T-cell (primary cell): ENCODE measurements around the gene TMEM225B. TPM values are rescaled to one million over a fixed set of nuclear protein-coding genes. Genes with fewer than 3 reads are reported as not detected.

Source experiments
- ATAC-seq, 4 experiments: fragments of 200-7000 bp in 3 of 4; fragments of 150-1000 bp in 1 of 4; cut with Tn5 transposase; replicated peaks in 1 of 4; 1 replicate in 3 of 4; 2 replicates in 1 of 4; pipeline ENCODE4 v1.10.0; 2021; ENCODE audit warnings: moderate library complexity in 3 of 4, mild to moderate bottlenecking in 2 of 4, moderate number of reproducible peaks in 1 of 4
- CTCF ChIA-PET, 2 donors: fragments of 300-600 bp; sonication (Branson Sonifier 250); formaldehyde crosslinking; loops; one replicate each; lab custom pipeline; 2022; ENCODE audit warnings: antibody characterized with exemption in 2 of 2; lab: Charles Lee
- POLR2A ChIA-PET, 2 donors: fragments of 300-600 bp; sonication (Branson Sonifier 250); formaldehyde crosslinking; loops; one replicate each; lab custom pipeline; 2022; ENCODE audit warnings: antibody characterized with exemption in 2 of 2; lab: Charles Lee
- DNase-seq, 35 experiments: peaks; one replicate each; pipeline versions ENCODE4 v3.0.0 to v3.0.0-alpha.2; 2013 to 2023
- H3K27ac ChIP-seq: one replicate; pipeline ENCODE4 v1.5.1; 2013; ENCODE audit warnings: low read length
- H3K27me3 ChIP-seq, 2 experiments: replicated peaks in 1 of 2; 1 replicate in 1 of 2; 2 replicates in 1 of 2; pipeline versions ENCODE4 v1.6.1 to v1.7.0; 2013; ENCODE audit warnings: low read length in 1 of 2, mixed read lengths in 1 of 2; ENCODE audit not compliant: control insufficient read depth in 2 of 2, insufficient read depth in 2 of 2; ENCODE audit errors: extremely low read depth in 1 of 2
- H3K36me3 ChIP-seq, 2 donors: 1 replicate in 1 of 2; 2 replicates in 1 of 2; pipeline versions ENCODE4 v1.6.1 to v1.7.0; 2013; ENCODE audit warnings: low read length in 1 of 2; ENCODE audit not compliant: control insufficient read depth in 2 of 2, insufficient read depth in 1 of 2; ENCODE audit errors: extremely low read depth in 1 of 2
- H3K4me1 ChIP-seq, 2 experiments: 1 replicate in 1 of 2; 2 replicates in 1 of 2; pipeline versions ENCODE4 v1.6.1 to v1.7.0; 2013; ENCODE audit warnings: low read length in 2 of 2, mixed read lengths in 1 of 2; ENCODE audit not compliant: insufficient read depth in 2 of 2, control insufficient read depth in 1 of 2; ENCODE audit errors: extremely low read depth in 1 of 2
- H3K4me3 ChIP-seq, 2 donors: 1 replicate in 1 of 2; 2 replicates in 1 of 2; pipeline versions ENCODE4 v1.5.1 to v1.7.0; 2013; ENCODE audit warnings: mild to moderate bottlenecking in 2 of 2, low read length in 1 of 2, moderate library complexity in 1 of 2; ENCODE audit not compliant: control insufficient read depth in 1 of 2; ENCODE audit errors: extremely low read depth in 1 of 2
- H3K9me3 ChIP-seq: 2 replicates; pipeline ENCODE4 v1.7.0; 2013
- H3K27ac Mint-ChIP-seq, 2 donors: one replicate each; pipeline ENCODE4 v1.8.0; 2020 to 2021; ENCODE audit warnings: mild to moderate bottlenecking in 2 of 2, mixed read lengths in 2 of 2
- H3K27me3 Mint-ChIP-seq, 2 donors: one replicate each; pipeline ENCODE4 v1.8.0; 2021 to 2022; ENCODE audit warnings: mixed read lengths in 2 of 2
- H3K36me3 Mint-ChIP-seq: one replicate; pipeline ENCODE4 v1.8.0; 2021; ENCODE audit warnings: mixed read lengths
- H3K4me1 Mint-ChIP-seq, 3 donors: one replicate each; pipeline ENCODE4 v1.8.0; 2020 to 2022; ENCODE audit warnings: mixed read lengths in 3 of 3, mild to moderate bottlenecking in 1 of 3
- H3K4me3 Mint-ChIP-seq, 3 donors: one replicate each; pipeline ENCODE4 v1.8.0; 2020 to 2022; ENCODE audit warnings: mild to moderate bottlenecking in 3 of 3, mixed read lengths in 3 of 3, moderate library complexity in 3 of 3
- H3K9me3 Mint-ChIP-seq, 3 donors: one replicate each; pipeline ENCODE4 v1.8.0; 2020 to 2022; ENCODE audit warnings: mixed read lengths in 3 of 3
- WGBS: methylation state at CpG from one replicate; pipeline ENCODE4 v1.1.5; 2013; ENCODE audit warnings: missing lambda C conversion rate; ENCODE audit not compliant: insufficient coverage; 5-methylcytosine and 5-hydroxymethylcytosine counted together
- total RNA-seq, 35 experiments: library from RNA in 6 of 35; stranded (reverse) in 6 of 35; fragments of 120-200 nt in 1 of 35; gene quantifications; one replicate each; pipeline versions ENCODE4 v1.2.1 to v1.2.4 and lab custom pipeline; 2013 to 2026

The TMEM225B gene
- total RNA-seq, 5 donors from 2014 or later (not counting 1 experiment from before 2014, with no cell fraction given), result 0.85 to 2.6 (median 1.1) TPM

- Histone ChIP-seq H3K36me3 (peaks cover 2 to 13% of the 10 kb centered on the region in 2 donors), H3K4me3 (no peak overlapping the region), H3K27me3 (no peaks in the 10 kb centered on the region), H3K27ac (no peak overlapping the region), H3K4me1 (no peaks in the 10 kb centered on the region), H3K9me3 (no peaks in the 10 kb centered on the region)
- Mint-ChIP-seq H3K4me1 (peaks cover 0 to 2% (median 0%) of the 10 kb centered on the region in 3 donors), H3K27ac (no peak overlapping the region), H3K9me3 (no peaks in the 10 kb centered on the region), H3K36me3 (peaks cover 58% of the 10 kb centered on the region), H3K27me3 (no peaks in the 10 kb centered on the region), H3K4me3 (no peak overlapping the region)
- POLR2A ChIA-PET, result no interaction called here
- WGBS, result 100% methylated on average over 1 of the region's 1 CpG
- DNase-seq (no peak), ATAC-seq (no peak)
- CTCF ChIA-PET, result interaction anchor here in 1 of 2 donors (0.5 to 0.6 kb wide), 2 partner anchors 1140 to 1651 kb away, joined by 3 to 7 read pairs; no protein-coding TSS in a partner anchor
These were observed 44.0 kb downstream of the TMEM225B start for GRCh38 chr7:99642027-99642426.

GRCh38 chr7:99643464-99643863, 45.4 kb downstream of the TMEM225B start:
- Histone ChIP-seq H3K27ac (no peak overlapping the region), H3K4me3 (no peak overlapping the region), H3K9me3 (no peaks in the 10 kb centered on the region), H3K4me1 (no peaks in the 10 kb centered on the region), H3K36me3 (peaks cover 2 to 9% of the 10 kb centered on the region in 2 donors), H3K27me3 (no peaks in the 10 kb centered on the region)
- Mint-ChIP-seq H3K9me3 (no peaks in the 10 kb centered on the region), H3K27ac (no peak overlapping the region), H3K4me3 (no peak overlapping the region), H3K36me3 (peaks cover 65% of the 10 kb centered on the region), H3K4me1 (no peaks in the 10 kb centered on the region), H3K27me3 (no peaks in the 10 kb centered on the region)
- ChIA-PET POLR2A (no interaction called here), CTCF (no interaction called here)
- no peak for ATAC-seq
- no CpG with 5 or more reads among the region's 2 CpGs for WGBS
- DNase-seq, result no peak

GRCh38 chr7:99644431-99644830, 46.4 kb downstream of the TMEM225B start:
- H3K27me3 ChIP-seq, result no peaks in the 10 kb centered on the region
- no peaks in the 10 kb centered on the region for H3K4me1 ChIP-seq
- WGBS, result no CpG with 5 or more reads among the region's 3 CpGs
- H3K36me3 ChIP-seq, result peaks cover 0 to 5% of the 10 kb centered on the region in 2 donors
- H3K4me3 ChIP-seq, result no peak overlapping the region
- Mint-ChIP-seq H3K27me3 (no peaks in the 10 kb centered on the region), H3K4me3 (no peak overlapping the region), H3K36me3 (peaks cover 63% of the 10 kb centered on the region), H3K27ac (no peak overlapping the region), H3K4me1 (no peaks in the 10 kb centered on the region), H3K9me3 (no peaks in the 10 kb centered on the region)
- ATAC-seq, result no peak
- POLR2A ChIA-PET, result no interaction called here
- DNase-seq, result no peak
- CTCF ChIA-PET, result no interaction called here
- H3K27ac ChIP-seq, result no peak overlapping the region
- no peaks in the 10 kb centered on the region for H3K9me3 ChIP-seq

- ChIA-PET POLR2A (no interaction called here), CTCF (interaction anchor here in 1 of 2 donors (0.6 kb wide), 1 partner anchor 987 kb away, joined by 3 read pairs; no protein-coding TSS in a partner anchor)
- H3K9me3 ChIP-seq, result no peaks in the 10 kb centered on the region
- Mint-ChIP-seq H3K9me3 (no peaks in the 10 kb centered on the region), H3K4me3 (no peak overlapping the region), H3K27ac (no peak overlapping the region), H3K27me3 (no peaks in the 10 kb centered on the region), H3K4me1 (no peaks in the 10 kb centered on the region), H3K36me3 (peaks cover 63% of the 10 kb centered on the region)
- H3K27ac ChIP-seq, result no peak overlapping the region
- ATAC-seq (no peak), DNase-seq (no peak)
- no peaks in the 10 kb centered on the region for H3K4me1 ChIP-seq
- no peaks in the 10 kb centered on the region for H3K27me3 ChIP-seq
- peaks cover 0 to 5% of the 10 kb centered on the region in 2 donors for H3K36me3 ChIP-seq
- WGBS, result no CpG with 5 or more reads among the region's 1 CpG
- no peak overlapping the region for H3K4me3 ChIP-seq
These were observed 47.5 kb downstream of the TMEM225B start for GRCh38 chr7:99645590-99645989.

- no peaks in the 10 kb centered on the region for H3K36me3 ChIP-seq
- no CpG with 5 or more reads among the region's 2 CpGs for WGBS
- DNase-seq, result no peak
- ATAC-seq, result no peak
- no peak overlapping the region for H3K27ac Mint-ChIP-seq
- H3K27ac ChIP-seq, result no peak overlapping the region
- H3K36me3 Mint-ChIP-seq, result peaks cover 52% of the 10 kb centered on the region
- H3K9me3 Mint-ChIP-seq, result no peaks in the 10 kb centered on the region
- no peaks in the 10 kb centered on the region for H3K27me3 Mint-ChIP-seq
- POLR2A ChIA-PET, result no interaction called here
- H3K4me1 ChIP-seq, result no peaks in the 10 kb centered on the region
- no peak overlapping the region for H3K4me3 Mint-ChIP-seq
- H3K27me3 ChIP-seq, result no peaks in the 10 kb centered on the region
- H3K4me3 ChIP-seq, result no peak overlapping the region
- CTCF ChIA-PET, result interaction anchor here in 1 of 2 donors (0.7 kb wide), 1 partner anchor 121 kb away, joined by 4 read pairs; no protein-coding TSS in a partner anchor
- H3K9me3 ChIP-seq, result no peaks in the 10 kb centered on the region
- peaks cover 0 to 5% (median 0%) of the 10 kb centered on the region in 3 donors for H3K4me1 Mint-ChIP-seq
These were observed 50.8 kb downstream of the TMEM225B start for GRCh38 chr7:99648843-99649242.

GRCh38 chr7:99651290-99651689, 53.2 kb downstream of the TMEM225B start:
- ChIA-PET CTCF (no interaction called here), POLR2A (no interaction called here)
- ATAC-seq, result no peak
- H3K27ac Mint-ChIP-seq, result no peak overlapping the region
- peaks cover 3 to 6% (median 5%) of the 10 kb centered on the region in 3 donors for H3K4me1 Mint-ChIP-seq
- no peak overlapping the region for H3K4me3 Mint-ChIP-seq
- Histone ChIP-seq H3K27me3 (no peaks in the 10 kb centered on the region), H3K4me1 (no peaks in the 10 kb centered on the region), H3K4me3 (no peak overlapping the region), H3K27ac (no peak overlapping the region), H3K9me3 (no peaks in the 10 kb centered on the region), H3K36me3 (no peaks in the 10 kb centered on the region)
- H3K36me3 Mint-ChIP-seq, result peaks cover 43% of the 10 kb centered on the region
- DNase-seq, result no peak
- WGBS, result 100% methylated on average over 1 of the region's 2 CpGs
- H3K9me3 Mint-ChIP-seq, result peaks cover 0 to 4% (median 0%) of the 10 kb centered on the region in 3 donors
- no peaks in the 10 kb centered on the region for H3K27me3 Mint-ChIP-seq
